OCI-LY7 (cell line): ENCODE data around the gene EFCAB11.

ENCODE experiments used
- EZH2phosphoT487 ChIP-seq: fragments of 200-600 bp; sonication (generic); IDR thresholded peaks from 2 replicates; pipeline ENCODE4 v1.6.1; 2018; ENCODE audit warnings: low read depth, borderline replicate concordance, mild to moderate bottlenecking, mixed run types, antibody characterized with exemption, low read length, moderate library complexity, mixed read lengths
- TF ChIP-seq, protein P1 (sequence below): fragments of 200-600 bp; sonication (generic); conservative IDR thresholded peaks from 2 replicates; pipeline ENCODE4 v1.5.1; 2014; ENCODE audit warnings: mild to moderate bottlenecking, antibody characterized with exemption, low read length, moderate library complexity, mixed read lengths

- TF ChIP-seq, protein P1, sequence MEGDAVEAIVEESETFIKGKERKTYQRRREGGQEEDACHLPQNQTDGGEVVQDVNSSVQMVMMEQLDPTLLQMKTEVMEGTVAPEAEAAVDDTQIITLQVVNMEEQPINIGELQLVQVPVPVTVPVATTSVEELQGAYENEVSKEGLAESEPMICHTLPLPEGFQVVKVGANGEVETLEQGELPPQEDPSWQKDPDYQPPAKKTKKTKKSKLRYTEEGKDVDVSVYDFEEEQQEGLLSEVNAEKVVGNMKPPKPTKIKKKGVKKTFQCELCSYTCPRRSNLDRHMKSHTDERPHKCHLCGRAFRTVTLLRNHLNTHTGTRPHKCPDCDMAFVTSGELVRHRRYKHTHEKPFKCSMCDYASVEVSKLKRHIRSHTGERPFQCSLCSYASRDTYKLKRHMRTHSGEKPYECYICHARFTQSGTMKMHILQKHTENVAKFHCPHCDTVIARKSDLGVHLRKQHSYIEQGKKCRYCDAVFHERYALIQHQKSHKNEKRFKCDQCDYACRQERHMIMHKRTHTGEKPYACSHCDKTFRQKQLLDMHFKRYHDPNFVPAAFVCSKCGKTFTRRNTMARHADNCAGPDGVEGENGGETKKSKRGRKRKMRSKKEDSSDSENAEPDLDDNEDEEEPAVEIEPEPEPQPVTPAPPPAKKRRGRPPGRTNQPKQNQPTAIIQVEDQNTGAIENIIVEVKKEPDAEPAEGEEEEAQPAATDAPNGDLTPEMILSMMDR, result no peak
- no peak for TF ChIP-seq EZH2phosphoT487
These were observed 43.9 kb downstream of the EFCAB11 start for GRCh38 chr14:89910691-89911009.
